ENCODE data around the gene C4BPA. TPM values are rescaled to one million over a fixed set of nuclear protein-coding genes. Genes with fewer than 3 reads are reported as not detected.

Gene C4BPA
- polyA plus RNA-seq, 1 of the 3 experiments (the other 2 are of a cell fraction), result not detected

GRCh38 chr1:207112616-207113296 is 8.7 kb downstream of the C4BPA start:
- H3K27ac ChIP-seq (ENCODE audit: low read depth in 2 of 2, low read length in 1 of 2), result no peak overlapping the region
- H3K79me2 ChIP-seq (ENCODE audit: insufficient read depth), result no peaks in the 10 kb centered on the region
- H3K4me2 ChIP-seq, result no peak overlapping the region
- H3K4me1 ChIP-seq (ENCODE audit: control insufficient read depth in 1 of 2, insufficient read depth in 2 of 2, low read depth in 1 of 2, low read length in 1 of 2), result no peaks in the 10 kb centered on the region
- ChIA-PET POLR2A (no interaction called here), CTCF (interaction anchor here (1.4 kb wide), 1 partner anchor 12 kb away, joined by 3 read pairs; no protein-coding TSS in a partner anchor)
- DNase-seq, result no peak
- no peaks in the 10 kb centered on the region for H3K9me2 ChIP-seq
- no peak overlapping the region for H3K9ac ChIP-seq
- no peak overlapping the region for H2AFZ ChIP-seq (ENCODE audit: low read depth)
- H3F3A ChIP-seq (replicated peaks; ENCODE audit: insufficient read depth), result no peaks in the 10 kb centered on the region
- no peak for TF ChIP-seq RAD21 (IDR thresholded peaks at IDR 0.05; ENCODE audit: low read length)
- TF ChIP-seq YY1 (IDR thresholded peaks at IDR 0.05; ENCODE audit: low read depth), result no peak
- no peak overlapping the region for H3K4me3 ChIP-seq (ENCODE audit: low read depth in 2 of 2, low read length in 1 of 2)
- H3K9me3 ChIP-seq, result no peaks in the 10 kb centered on the region; the same call in 1 of the 2 replicates
- 3% methylated on average over 2 of the region's 2 CpGs for WGBS (ENCODE audit: low lambda C conversion rate)
- no peaks in the 10 kb centered on the region for H3K36me3 ChIP-seq (replicated peaks in 1 of 2; ENCODE audit: control insufficient read depth in 1 of 2, insufficient read depth in 2 of 2, low read length in 1 of 2)
- peaks cover 5% of the 10 kb centered on the region; the same call in 1 of the 2 replicates for H3K27me3 ChIP-seq (ENCODE audit: insufficient read depth)
- H4K20me1 ChIP-seq (ENCODE audit: insufficient read depth), result no peaks in the 10 kb centered on the region

DNA sequence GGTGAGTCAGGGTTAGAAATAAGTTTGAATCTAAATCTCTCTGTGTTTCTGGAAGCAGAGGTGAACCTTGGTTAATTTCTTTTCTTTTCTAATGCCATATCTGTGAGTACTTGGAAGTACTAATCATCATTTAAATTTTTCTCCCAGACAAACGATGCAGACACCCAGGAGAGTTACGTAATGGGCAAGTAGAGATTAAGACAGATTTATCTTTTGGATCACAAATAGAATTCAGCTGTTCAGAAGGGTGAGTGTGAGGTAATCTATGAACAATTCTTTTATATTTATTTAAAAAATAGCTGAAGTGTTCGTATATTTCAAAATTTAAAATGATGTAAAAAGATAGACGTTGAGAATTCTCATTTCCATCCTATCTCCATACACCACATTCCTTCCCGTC is 11.2 kb downstream of the C4BPA start:
- Histone ChIP-seq H3K9ac (no peak overlapping the region), H3K27ac (ENCODE audit: low read depth in 2 of 2, low read length in 1 of 2) (no peak overlapping the region), H3K9me3 (no peaks in the 10 kb centered on the region), H3K36me3 (replicated peaks in 1 of 2; ENCODE audit: control insufficient read depth in 1 of 2, insufficient read depth in 2 of 2, low read length in 1 of 2) (no peaks in the 10 kb centered on the region), H3K4me2 (no peak overlapping the region), H3F3A (replicated peaks; ENCODE audit: insufficient read depth) (no peaks in the 10 kb centered on the region), H4K20me1 (ENCODE audit: insufficient read depth) (no peaks in the 10 kb centered on the region), H2AFZ (ENCODE audit: low read depth) (no peak overlapping the region), H3K4me3 (ENCODE audit: low read depth in 2 of 2, low read length in 1 of 2) (no peak overlapping the region), H3K9me2 (no peaks in the 10 kb centered on the region), H3K4me1 (ENCODE audit: control insufficient read depth in 1 of 2, insufficient read depth in 2 of 2, low read depth in 1 of 2, low read length in 1 of 2) (no peaks in the 10 kb centered on the region), H3K79me2 (ENCODE audit: insufficient read depth) (no peaks in the 10 kb centered on the region), H3K27me3 (ENCODE audit: insufficient read depth) (peaks cover 5% of the 10 kb centered on the region; the same call in 1 of the 2 replicates)
- TF ChIP-seq SIN3A (IDR thresholded peaks at IDR 0.05; ENCODE audit: borderline replicate concordance, low read depth, low read length), result no peak
- no peak for TF ChIP-seq CHD2 (IDR thresholded peaks at IDR 0.05; ENCODE audit: low read length, partially characterized antibody)
- TF ChIP-seq USF1 (IDR thresholded peaks at IDR 0.05; ENCODE audit: borderline replicate concordance, low read depth), result no peak
- TF ChIP-seq FOXJ3 (CRISPR knock-in tag; IDR thresholded peaks at IDR 0.05), result no peak
- no peak for TF ChIP-seq RXRA (IDR thresholded peaks at IDR 0.05; ENCODE audit: borderline replicate concordance, low read depth)
- no peak for TF ChIP-seq FOSL2 (IDR thresholded peaks at IDR 0.05; ENCODE audit: borderline replicate concordance, low read depth)
- no peak for TF ChIP-seq CTCF (IDR thresholded peaks at IDR 0.05)
- TF ChIP-seq RFX5 (IDR thresholded peaks at IDR 0.05; ENCODE audit: low read length), result no peak
- no peak for TF ChIP-seq ELF1 (IDR thresholded peaks at IDR 0.05)
- no peak for DNase-seq
- POLR2A ChIA-PET, result no interaction called here
- CTCF ChIA-PET, result no interaction called here
- 18% methylated on average over 5 of the region's 5 CpGs for WGBS (ENCODE audit: low lambda C conversion rate)
